HG02759 (cell line): ENCODE data around the gene GOLGA8S.
"Not testable (repeated sequence)": the region's sequence is repeated elsewhere in the genome, so short reads cannot be mapped to it uniquely, and the experiment has no call there.

Source experiments
- ATAC-seq: cut with Tn5 transposase; IDR thresholded peaks from one replicate; pipeline ENCODE4 v1.9.1; 2021; ENCODE audit warnings: mild to moderate bottlenecking, moderate library complexity; ENCODE audit not compliant: unreplicated experiment

GOLGA8S gene

DNA sequence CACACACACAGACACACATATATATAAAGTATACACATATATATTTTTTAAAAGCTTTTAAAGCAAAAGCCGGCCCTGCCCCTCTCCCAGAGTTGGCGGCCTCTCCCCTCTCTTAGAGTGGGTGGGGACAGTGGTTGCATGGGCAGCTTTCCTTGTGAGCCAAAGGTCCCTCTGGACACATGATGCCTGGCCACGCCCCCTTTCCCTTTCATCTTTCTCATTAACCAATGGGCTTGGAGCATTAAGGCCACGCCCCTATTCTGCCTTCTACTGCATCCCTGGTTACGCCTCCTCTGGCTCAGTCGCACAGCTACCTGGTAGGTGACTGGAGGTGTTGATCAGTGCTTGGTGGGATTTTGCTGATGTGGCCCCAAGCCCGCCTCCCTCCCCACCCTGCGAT is at the start of gene GOLGA8S:
Gene GOLGA8S (plus strand): TSS at position 301 of the 400 bp plus-strand sequence. CDS start 62 bp downstream, at position 363.
- ATAC-seq: not testable (repeated sequence)

DNA sequence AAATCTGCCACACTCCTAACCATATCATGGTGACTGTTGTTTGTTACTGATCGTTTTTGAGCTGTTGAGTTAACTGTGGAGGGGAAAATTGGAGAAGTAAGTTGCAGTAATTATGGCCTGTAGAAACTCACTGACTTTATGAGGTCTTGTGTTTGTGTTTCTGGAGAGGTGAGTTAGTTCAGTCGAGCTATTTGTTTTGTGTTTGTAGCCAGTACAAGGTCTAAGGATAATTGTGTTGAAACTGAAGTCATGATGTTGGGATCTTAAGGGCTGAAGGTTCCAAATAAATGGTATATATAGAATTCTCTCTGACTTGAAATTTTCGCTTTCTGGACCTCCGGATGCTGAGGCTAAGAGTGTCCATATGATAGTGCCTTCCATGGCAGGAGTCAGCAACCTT is 49.7 kb upstream of the GOLGA8S start:
- not testable (repeated sequence) for ATAC-seq

DNA sequence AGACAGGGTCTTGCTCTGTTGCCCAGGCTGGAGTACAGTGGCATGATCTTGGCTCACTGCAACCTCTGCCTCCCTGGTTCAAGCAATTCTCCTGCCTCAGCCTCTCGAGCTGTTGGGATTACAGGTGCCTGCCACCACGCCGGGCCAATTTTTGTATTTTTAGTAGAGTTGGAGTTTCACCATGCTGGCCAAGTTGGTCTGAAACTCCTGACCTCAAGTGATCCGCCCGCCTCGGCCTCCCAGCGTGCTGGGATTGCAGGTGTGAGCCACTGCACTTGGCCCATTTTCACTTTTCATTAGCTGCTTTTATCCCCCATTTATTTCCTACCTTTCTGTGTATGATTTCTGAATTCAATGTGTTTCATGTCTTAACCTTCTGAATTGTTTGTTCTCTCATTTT is 48.6 kb upstream of the GOLGA8S start:
- not testable (repeated sequence) for ATAC-seq

DNA sequence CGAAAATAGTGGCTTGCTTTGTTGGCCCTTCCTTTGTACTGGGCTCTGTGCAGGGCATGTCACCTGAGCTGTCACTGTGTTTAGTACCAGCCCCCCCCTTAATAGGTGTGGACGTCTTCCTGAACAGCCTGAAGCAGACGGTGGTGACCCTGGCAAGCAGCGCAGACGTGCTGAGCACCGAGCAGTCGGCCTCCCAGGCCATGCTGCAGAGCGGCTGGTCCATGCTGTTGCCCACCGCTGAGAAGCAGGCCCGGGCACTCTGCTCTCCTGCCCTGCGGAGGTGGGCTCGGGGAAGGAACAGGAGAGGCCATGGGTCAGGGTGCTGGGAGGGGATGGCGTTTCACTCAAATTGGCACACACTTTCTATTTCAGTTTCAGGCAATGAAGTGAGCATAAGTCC is 43.3 kb upstream of the GOLGA8S start:
- not testable (repeated sequence) for ATAC-seq

DNA sequence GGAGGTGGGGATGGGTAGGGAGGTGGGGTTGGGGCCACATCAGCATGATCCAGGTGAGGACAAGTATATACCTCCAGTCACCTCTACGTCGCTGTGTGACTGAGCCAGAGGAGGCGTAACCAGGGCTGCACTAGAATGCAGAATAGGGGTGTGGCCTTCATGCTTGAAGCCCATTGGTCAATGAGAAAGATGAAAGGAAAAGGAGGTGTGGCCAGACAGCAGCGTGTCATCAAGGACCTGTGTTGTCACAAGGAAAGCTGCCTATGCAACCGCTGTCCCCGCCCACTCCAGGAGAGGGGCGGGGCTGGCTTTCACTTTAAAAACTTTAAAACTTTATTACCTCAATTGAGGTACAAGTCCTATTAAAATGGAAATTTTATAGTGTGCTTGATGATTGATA is 20.5 kb upstream of the GOLGA8S start, which contains the start of gene GOLGA6L26:
Gene GOLGA6L26 (minus strand): TSS at position 101 of the 400 bp plus-strand sequence. CDS start 61 bp downstream, at position 40.
- not testable (repeated sequence) for ATAC-seq

DNA sequence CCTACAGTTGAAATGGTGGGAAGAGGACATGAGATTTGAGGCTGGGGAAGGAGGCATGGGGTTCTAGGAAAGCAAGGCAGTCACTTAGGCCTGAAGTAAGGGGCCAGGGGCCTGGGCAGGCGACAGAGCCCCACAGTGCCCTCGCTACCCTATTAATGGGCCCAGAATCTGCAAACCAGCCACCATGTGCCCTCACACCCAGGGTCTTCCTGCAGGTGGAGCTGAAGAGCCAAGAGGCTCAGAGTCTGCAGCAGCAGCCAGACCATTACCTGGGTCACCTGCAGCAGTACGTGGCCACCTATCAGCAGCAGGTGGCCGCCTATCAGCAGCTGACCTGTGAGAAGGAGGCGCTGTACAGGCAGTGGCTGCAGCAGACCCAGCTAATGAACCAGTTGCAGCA is 8.1 kb downstream of the GOLGA8S start:
- ATAC-seq: not testable (repeated sequence)

GRCh38 chr15:23364261-23364660 is 9.7 kb downstream of the GOLGA8S start:
- ATAC-seq: not testable (repeated sequence)

DNA sequence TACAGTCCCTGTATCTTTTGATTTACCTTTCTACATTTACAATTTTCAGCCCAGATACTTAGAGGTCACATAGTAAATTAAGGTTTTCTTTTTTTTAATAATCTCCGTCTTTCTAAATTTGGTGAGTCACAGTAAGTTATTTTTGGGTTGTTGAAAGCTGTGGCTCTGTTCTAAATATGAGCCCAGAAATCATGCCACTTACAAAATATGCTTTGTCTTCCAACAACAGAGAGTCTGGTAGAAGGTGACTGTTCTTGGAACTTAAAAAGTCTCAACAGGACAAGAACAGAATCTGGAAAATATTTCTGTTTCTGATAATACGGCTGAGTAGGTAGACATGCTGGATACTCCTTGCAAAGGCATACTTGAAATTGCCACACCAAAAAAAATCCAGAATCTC is 16.0 kb downstream of the GOLGA8S start:
- ATAC-seq: no peak

DNA sequence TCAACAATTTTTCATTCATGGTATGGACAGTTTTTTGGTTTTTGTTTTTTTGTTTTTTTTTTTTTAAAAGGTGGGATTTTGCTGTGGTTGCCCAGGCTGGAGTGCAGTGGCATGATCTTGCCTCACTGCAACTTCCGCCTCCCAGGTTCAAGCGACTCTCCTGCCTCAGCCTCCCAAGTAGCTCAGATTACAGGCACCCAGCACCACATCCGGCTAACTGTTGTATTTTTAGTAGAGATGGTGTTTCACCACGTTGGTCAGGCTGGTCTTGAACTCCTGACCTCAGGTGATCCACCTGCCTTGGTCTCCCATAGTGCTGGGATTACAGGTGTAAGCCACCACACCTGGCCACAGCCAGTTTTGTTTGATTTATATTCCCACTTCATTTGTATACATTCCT is 16.6 kb downstream of the GOLGA8S start:
- ATAC-seq: not testable (repeated sequence)

GRCh38 chr15:23371868-23372267 is 17.3 kb downstream of the GOLGA8S start:
- ATAC-seq: not testable (repeated sequence)

DNA sequence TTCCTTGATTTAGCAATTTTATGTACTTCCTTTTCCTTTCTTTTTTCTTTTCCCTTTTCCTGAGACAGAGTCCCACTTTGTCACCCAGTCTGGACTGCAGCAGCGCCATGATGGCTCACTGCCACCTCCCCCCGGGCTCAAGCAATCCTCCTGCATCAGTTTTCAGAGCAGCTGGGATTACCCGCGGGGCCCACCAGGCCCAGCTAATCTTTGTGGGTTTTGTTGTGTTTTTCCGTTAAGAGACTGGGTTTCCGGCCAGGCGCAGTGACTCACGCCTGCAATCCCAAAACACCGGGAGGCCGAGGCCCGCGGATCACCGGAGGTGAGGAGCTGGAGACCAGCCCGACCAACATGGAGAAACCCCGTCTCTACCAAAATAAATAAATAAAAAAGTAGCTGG is 17.7 kb downstream of the GOLGA8S start:
- ATAC-seq: no peak

DNA sequence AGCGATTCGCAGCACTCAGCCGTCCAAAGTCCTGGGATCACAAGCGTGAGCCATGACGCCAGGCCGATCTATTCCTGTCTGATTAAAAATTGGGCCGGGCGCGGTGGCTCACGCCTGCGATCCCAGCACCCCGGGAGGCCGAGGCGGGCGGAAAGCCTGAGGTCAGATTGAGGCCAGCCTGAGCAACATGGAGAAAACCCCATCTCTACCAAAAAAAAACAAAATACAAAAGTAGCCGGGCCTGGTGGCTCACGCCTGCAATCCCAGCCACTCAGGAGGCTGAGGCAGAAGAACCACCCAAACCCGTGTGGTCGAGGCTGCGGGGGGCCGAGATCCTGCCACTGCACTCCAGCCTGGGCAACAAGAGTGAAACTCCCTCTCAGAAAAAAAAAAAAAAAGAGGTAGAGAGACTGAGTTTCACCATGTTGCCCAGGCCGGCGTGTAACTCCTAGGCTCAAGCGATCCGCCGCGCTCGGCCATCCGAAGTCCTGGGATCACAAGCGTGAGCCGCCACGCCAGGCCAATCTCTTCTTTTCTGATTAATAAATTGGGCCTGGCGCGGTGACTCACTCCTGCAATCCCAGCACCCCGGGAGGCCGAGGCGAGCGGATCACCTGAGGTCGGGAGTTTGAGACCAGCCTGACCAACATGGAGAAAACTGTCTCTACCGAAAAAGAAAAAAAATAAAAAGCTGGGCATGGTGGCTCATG is 18.5 kb downstream of the GOLGA8S start:
- not testable (repeated sequence) for ATAC-seq

GRCh38 chr15:23374226-23374625 is 19.7 kb downstream of the GOLGA8S start:
- not testable (repeated sequence) for ATAC-seq

- not testable (repeated sequence) for ATAC-seq
Measured at GRCh38 chr15:23378946-23379345, 24.4 kb downstream of the GOLGA8S start.

DNA sequence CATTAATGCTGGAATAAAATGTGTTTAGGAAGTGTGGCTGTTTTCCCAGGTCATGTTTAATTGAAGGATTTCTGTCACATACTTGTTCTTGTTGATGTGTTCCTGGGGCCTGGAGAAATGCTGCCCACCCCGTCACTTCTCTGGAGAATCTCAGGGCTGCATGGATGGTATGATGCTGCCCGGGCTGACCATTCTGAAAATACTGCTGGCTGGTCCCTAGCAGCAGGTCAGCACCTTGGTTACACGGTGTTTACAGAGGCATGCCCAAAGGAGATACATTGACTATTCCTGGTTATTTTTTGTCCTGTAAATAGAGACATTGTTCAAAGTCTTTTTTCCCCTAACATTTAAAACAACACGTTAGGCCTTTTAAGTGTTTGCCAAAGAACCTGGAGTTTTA is 26.2 kb downstream of the GOLGA8S start:
- not testable (repeated sequence) for ATAC-seq

- ATAC-seq: not testable (repeated sequence)
Measured at GRCh38 chr15:23381192-23381591, 26.6 kb downstream of the GOLGA8S start.

DNA sequence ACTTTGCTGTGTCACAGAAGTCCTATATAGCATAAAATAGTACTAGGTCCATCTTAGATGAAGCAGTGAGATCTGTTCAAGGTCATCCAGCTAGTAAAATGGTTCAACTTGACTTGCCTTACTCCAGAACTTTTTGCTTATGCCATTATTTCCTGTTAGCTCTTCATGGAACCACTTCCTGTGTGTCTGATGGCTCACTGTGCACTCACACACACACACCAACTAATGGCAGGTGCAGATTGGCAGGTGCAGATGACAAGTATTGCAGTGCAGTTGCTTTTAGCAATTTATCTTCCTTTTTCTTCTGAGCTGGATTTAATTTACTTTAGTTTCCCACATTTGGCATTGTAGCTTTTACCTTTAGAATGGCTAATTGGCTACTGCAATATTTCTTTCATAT is 29.8 kb downstream of the GOLGA8S start:
- no peak for ATAC-seq

DNA sequence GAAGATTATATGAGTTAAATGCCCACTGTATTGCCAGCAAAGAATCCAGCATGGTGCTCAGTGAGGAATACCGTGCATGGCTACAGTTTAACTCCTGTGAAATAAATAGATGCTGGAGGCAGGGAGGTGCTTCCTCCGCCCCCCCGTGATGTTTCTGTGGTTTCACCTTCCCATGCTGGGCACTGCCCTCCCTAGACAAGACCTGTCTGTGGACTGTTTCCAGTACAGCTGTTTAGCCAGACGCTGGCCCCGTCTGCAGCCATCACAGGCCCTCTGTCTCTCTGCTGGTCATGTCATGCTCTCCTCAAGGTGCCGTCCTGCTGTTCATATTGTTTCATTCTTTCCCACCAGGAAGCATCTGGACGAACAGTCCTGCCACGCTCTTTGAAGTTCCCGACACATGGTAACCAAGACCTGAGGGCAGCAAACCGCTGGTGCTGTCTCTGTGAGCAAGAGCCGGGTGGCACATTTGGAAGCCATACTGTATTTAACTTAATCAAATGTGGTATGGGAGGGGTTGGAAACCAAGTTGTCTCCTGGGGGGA is 31.4 kb downstream of the GOLGA8S start:
- ATAC-seq: no peak

DNA sequence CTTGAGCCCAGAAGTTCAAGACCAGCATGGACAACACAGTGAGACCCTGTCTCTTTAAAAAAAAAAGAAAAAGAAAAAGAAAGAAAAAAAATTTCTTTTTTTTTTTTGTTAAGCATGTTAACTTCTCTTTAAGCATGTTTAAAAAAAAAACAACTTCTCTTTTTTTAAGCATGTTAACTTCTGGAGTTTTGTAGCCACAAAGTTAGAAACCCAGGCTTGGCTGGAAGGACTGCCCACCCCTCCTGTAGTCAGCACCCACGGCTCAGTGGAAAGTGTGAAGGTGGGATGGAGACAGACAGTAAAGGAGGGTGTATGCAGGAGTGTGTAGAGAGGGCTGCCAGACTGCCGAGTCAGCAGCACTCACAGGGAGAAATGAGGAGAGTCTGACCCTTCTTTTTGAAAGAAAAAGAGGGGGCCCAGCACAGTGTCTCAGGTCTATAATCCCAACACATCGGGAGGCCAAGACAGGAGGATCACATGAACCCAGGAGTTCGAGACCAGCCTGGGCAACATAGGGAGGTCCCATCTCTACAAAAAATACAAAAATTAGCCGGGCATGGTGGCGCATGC is 33.2 kb downstream of the GOLGA8S start:
- ATAC-seq: no peak

DNA sequence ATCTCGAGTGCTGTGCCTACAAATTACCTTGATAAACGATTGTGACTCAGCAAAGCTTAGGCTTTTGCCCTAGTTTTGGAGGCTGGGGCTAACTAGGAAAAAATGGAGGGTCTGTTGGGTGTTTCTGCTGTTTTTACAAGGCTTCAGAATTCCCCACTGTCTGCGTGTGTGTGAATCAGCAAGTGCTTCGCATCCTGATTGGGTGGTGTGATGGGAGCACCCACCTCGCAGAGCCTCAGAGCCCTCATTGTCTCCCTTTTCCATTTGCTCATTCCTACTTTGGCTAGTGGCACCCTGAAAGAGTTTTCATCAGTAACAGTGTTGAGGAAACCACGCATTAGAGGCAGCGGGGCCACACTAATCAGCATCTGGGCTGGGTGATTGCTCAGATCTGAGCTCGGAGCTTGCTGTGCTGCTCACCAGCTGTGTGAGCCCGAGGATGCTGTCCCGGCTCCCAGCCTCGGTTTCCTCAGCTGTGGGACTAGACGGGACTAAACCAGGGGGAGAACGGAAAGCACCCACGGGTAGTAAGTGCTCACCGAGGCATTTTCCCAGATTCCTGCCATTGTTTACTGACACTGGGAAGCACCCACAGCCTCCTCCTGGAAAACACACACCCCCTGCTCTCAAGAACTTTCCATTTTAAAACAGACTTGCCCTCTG is 40.6 kb downstream of the GOLGA8S start:
- ATAC-seq: no peak

GRCh38 chr15:23395832-23396231 is 41.3 kb downstream of the GOLGA8S start:
- ATAC-seq: no peak

DNA sequence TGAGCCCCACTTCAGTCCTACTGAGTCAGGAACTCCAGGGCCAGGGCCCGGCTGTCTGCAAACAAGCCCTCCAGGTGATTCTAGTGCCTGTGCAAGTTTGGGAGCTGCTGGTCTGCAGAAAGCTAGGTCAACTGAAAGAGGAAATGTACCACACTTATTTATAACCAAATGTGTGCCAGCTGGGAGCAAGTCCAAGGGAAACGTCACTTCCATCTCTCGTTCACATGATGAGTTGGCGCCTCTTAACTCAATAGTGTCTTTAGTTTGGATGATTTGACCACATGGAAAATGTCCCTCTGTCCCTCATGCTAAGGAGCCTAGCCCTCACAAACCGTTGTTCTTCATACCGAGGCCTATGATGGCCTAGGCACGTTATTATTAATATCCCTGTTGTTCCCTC is 43.2 kb downstream of the GOLGA8S start:
- no peak for ATAC-seq
